T-helper 17 cell (primary cell): ENCODE measurements around the gene REG4. TPM values are rescaled to one million over a fixed set of nuclear protein-coding genes. Genes with fewer than 3 reads are reported as not detected.
A peak's percentile ranks its signal among the peaks of the same experiment; 100 is the strongest.
"Not testable (repeated sequence)": the region's sequence is repeated elsewhere in the genome, so short reads cannot be mapped to it uniquely, and the experiment has no call there.

ENCODE experiments used
- ATAC-seq: fragments of 150-1000 bp; cut with Tn5 transposase; 2 replicates; pipeline ENCODE4 v1.10.0; 2021; ENCODE audit warnings: mild to moderate bottlenecking, moderate library complexity
- DNase-seq, 3 donors: peaks; one replicate each; pipeline versions ENCODE4 v3.0.0 to v3.0.0-alpha.2; 2020 to 2021
- H3K9me3 ChIP-seq: one replicate; pipeline ENCODE4 v1.7.0; 2013; ENCODE audit warnings: low read length, mild to moderate bottlenecking; ENCODE audit not compliant: control insufficient read depth, poor library complexity, severe bottlenecking
- H3K27ac Mint-ChIP-seq: one replicate; pipeline ENCODE4 v1.8.0; 2022; ENCODE audit warnings: mild to moderate bottlenecking, moderate library complexity, mixed read lengths
- H3K27me3 Mint-ChIP-seq: one replicate; pipeline ENCODE4 v1.8.0; 2022; ENCODE audit warnings: mixed read lengths
- H3K36me3 Mint-ChIP-seq: one replicate; pipeline ENCODE4 v1.8.0; 2022; ENCODE audit warnings: low read depth, mixed read lengths
- H3K4me1 Mint-ChIP-seq: one replicate; pipeline ENCODE4 v1.8.0; 2022; ENCODE audit warnings: mild to moderate bottlenecking, mixed read lengths
- H3K4me3 Mint-ChIP-seq: one replicate; pipeline ENCODE4 v1.8.0; 2022; ENCODE audit warnings: mild to moderate bottlenecking, moderate library complexity, mixed read lengths
- total RNA-seq, 4 donors: library from RNA in 2 of 4; stranded (reverse) in 2 of 4; gene quantifications; one replicate each; pipeline ENCODE4 v1.2.3 and lab custom pipeline; 2022 to 2026

The REG4 gene
- total RNA-seq: under 1 TPM in 1 of 2 donors, not detected in 1; 0.42 TPM
- 0 reads per million in 2 donors for total RNA-seq (lab: John Stamatoyannopoulos, UW)

DNA sequence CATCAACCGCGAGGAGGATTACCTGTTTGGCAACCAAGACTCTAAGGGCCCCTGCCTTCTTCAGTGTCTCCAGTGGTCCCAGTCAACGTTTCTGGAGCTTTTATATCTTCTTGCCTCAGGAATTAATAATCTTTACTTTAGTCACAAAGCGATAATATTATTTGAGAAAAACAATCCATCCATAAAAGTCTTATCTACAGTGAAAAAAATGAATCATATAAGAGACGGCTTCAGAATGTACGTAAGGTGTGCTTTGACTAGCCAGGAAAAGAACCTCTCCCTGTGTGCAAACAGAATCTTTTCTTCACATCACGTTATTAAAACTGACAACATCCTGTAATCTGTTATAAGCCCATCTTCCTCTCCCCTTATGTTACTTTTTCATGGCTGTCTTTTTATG is at the start of gene REG4:
TSS of gene REG4 (minus strand) at position 74 of the 400 bp plus-strand sequence. CDS start 2,691 bp downstream, outside the sequence.
- H3K27me3 Mint-ChIP-seq: peaks cover 58% of the 10 kb centered on the region
- H3K4me3 Mint-ChIP-seq: no peak within 1 kb of the TSS

DNA sequence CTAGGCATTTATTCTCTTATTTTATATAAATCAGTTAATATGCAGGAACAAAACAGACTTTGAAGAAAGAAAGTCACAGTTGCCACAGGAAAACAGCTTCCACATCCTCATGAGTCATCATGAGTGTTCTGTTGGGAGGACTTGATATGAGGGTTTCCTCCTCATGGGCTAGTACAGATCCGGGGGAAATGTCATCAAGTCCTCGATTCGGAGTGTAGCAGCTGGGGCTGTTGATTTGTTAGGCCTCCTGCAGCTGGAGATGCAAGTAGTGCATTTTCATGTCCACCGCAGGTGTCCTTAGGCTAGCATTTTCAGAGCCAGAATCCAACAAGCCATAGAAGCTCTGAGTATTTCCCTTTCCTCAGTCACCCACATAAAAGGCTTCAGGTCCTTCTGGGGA is 48.4 kb upstream of the REG4 start:
- no peak for DNase-seq
- Mint-ChIP-seq H3K27me3 (peaks cover 21% of the 10 kb centered on the region), H3K4me3 (no peak overlapping the region), H3K4me1 (peaks cover 2% of the 10 kb centered on the region), H3K36me3 (no peaks in the 10 kb centered on the region), H3K27ac (no peak overlapping the region)
- no peaks in the 10 kb centered on the region for H3K9me3 ChIP-seq
- ATAC-seq: no peak

More for the DNA sequence above, at the start of gene REG4:
- H3K27ac Mint-ChIP-seq: peak within 1 kb of the TSS; percentile 24
- no peaks in the 10 kb centered on the region for H3K9me3 ChIP-seq
- peaks cover 7% of the 10 kb centered on the region for H3K4me1 Mint-ChIP-seq
- no peak for DNase-seq
- ATAC-seq: no peak
- H3K36me3 Mint-ChIP-seq: no peaks in the 10 kb centered on the region

DNA sequence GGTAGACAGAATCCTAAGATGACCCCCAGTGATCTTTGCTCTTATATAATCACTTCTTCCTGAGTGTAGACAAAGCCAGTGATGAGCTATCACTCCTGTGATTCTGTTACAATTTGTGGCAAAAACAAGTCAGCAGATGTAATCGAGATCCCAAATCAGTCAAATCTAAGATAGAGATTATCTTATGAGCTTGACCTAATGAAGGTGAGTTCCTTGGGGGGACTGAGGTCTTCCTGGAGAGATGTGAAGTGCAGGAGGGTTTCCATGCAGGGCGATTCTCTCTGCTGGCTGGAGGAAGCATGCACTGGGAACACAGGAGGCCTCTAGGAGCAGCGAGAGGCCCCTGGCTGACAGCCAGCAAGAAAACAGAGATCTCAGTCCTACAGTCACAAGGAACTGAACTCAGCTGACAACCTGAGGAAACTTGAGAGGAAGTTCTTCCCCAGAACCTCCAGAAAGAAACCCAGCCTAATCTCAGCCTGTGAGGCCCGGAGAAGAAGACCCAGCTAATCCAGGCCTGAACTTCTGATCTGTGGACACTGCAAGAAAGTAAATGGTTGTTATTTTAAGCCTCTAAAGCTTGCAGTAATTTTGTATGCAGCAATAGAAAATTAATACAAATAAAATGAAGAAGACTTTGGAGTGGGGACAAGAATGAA is 47.4 kb upstream of the REG4 start:
- not testable (repeated sequence) for H3K9me3 ChIP-seq, ATAC-seq, H3K36me3 Mint-ChIP-seq, DNase-seq, H3K4me3 Mint-ChIP-seq, H3K4me1 Mint-ChIP-seq
- Mint-ChIP-seq H3K27me3 (peaks cover 18% of the 10 kb centered on the region), H3K27ac (peak overlapping the region; percentile 69)

DNA sequence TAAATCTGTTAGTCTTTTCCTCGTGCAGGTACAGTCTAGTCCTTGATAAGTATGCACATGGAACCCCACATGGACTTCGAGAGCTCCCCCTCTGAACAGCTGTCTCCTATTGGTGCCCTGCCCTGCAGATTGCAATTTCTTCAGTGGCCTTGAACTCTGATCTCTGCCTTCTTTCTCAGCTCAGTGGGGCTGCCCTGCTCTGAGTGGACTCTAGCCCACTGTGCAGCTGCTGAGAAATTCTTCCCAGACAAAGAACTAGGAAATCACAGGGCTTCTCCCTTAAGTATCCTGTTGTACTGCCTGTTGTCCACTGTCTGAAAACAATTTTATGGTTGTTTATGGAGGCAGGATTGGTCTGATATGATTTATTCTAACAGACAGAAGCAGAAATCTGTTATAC is 46.9 kb upstream of the REG4 start:
- H3K4me3 Mint-ChIP-seq: no peak overlapping the region
- DNase-seq (no peak), ATAC-seq (no peak)
- peaks cover 2% of the 10 kb centered on the region for H3K4me1 Mint-ChIP-seq
- no peaks in the 10 kb centered on the region for H3K36me3 Mint-ChIP-seq
- H3K9me3 ChIP-seq: no peaks in the 10 kb centered on the region
- H3K27ac Mint-ChIP-seq: no peak overlapping the region
- H3K27me3 Mint-ChIP-seq: peaks cover 18% of the 10 kb centered on the region

DNA sequence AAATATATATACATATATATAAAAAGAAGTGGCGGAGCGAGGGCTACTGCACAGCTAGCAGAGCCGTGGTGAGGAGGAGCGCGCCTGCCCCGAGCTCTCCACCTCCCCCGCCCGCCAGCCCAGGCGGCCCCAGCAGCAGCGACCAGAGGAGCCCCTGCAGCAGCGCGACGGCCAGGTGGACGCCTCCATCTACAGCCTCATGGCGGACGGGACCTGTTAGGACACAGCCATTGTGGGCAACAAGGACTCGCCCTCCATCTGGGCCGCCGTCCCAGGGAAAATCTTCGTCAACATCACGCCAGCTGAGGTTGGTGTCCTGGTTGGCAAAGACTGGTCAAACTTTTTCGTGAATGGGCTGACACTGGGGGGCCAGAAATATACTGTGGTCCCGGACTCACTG is 41.9 kb upstream of the REG4 start:
- Mint-ChIP-seq H3K27ac (no peak overlapping the region), H3K4me1 (no peaks in the 10 kb centered on the region), H3K27me3 (peaks cover 6% of the 10 kb centered on the region), H3K36me3 (no peaks in the 10 kb centered on the region), H3K4me3 (no peak overlapping the region)
- DNase-seq (no peak), ATAC-seq (no peak)
- H3K9me3 ChIP-seq: no peaks in the 10 kb centered on the region

DNA sequence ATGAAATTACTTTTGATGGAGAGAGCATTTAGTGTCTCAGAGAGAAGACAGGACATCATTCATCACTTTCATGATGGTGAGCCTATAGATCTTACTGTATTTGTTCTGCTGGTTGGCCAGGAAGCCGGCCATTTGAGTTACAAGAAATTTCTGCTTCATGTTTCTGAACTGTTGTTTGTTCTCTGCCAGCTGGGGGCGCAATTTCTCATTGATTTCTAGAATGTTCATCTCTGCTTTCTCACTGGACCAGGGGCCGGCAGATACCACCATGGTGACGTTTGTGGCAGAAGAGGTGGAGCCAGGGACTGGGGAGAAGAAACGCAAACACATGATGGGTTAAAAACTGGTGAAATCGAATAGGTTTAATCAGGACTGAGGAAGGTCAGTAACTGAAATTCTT is 32.9 kb upstream of the REG4 start:
- not testable (repeated sequence) for DNase-seq, H3K4me3 Mint-ChIP-seq, H3K9me3 ChIP-seq, H3K4me1 Mint-ChIP-seq, H3K36me3 Mint-ChIP-seq, ATAC-seq, H3K27ac Mint-ChIP-seq
- H3K27me3 Mint-ChIP-seq: peaks cover 32% of the 10 kb centered on the region

DNA sequence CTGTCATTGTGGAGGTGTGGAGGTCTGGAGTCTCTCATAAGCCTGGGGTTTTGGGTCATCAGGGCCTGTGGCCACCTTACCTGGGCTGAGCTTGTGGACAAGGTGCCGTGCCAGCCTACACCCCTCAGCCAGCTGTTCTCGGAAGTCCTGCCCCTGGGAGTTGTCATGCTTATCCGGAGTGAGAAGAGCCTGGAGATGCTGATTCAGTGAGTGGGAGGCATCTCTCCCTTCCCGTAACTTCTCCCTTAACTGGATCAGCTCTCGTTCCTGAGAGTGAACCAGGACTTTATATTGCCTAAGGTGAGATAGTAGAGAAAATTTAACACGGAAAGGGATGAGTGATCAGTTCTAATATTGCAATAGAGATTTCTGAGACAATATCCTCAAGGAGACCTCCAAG is 30.0 kb upstream of the REG4 start:
- no peak overlapping the region for H3K4me3 Mint-ChIP-seq
- DNase-seq: no peak

DNA sequence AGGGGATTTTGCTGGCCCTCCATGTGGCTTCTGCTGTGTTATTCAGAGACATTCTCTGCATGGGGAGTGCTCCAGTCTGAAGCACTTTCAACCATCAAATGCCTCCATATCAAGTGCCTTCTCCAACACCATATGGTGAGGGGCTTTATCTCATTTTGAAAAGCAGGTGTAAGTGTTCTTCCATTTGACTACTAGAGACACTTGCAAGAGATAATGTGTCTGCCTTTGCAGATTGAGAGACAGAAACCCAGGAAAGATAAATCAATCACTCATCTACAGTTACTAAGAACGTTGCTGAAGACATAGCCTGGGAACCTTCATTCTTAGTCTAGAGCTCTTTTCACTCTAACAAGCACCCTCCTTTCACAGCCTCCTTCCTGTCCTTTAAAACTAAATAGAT is 29.5 kb upstream of the REG4 start:
- Mint-ChIP-seq H3K4me3 (no peak overlapping the region), H3K36me3 (no peaks in the 10 kb centered on the region), H3K27me3 (peaks cover 50% of the 10 kb centered on the region), H3K27ac (no peak overlapping the region), H3K4me1 (no peaks in the 10 kb centered on the region)
- ATAC-seq (no peak), DNase-seq (no peak)
- H3K9me3 ChIP-seq: no peaks in the 10 kb centered on the region

More for the DNA sequence above, 30.0 kb upstream of the REG4 start:
- no peaks in the 10 kb centered on the region for H3K9me3 ChIP-seq
- H3K36me3 Mint-ChIP-seq: no peaks in the 10 kb centered on the region
- no peak for ATAC-seq
- peaks cover 45% of the 10 kb centered on the region for H3K27me3 Mint-ChIP-seq
- H3K4me1 Mint-ChIP-seq: no peaks in the 10 kb centered on the region
- no peak overlapping the region for H3K27ac Mint-ChIP-seq

DNA sequence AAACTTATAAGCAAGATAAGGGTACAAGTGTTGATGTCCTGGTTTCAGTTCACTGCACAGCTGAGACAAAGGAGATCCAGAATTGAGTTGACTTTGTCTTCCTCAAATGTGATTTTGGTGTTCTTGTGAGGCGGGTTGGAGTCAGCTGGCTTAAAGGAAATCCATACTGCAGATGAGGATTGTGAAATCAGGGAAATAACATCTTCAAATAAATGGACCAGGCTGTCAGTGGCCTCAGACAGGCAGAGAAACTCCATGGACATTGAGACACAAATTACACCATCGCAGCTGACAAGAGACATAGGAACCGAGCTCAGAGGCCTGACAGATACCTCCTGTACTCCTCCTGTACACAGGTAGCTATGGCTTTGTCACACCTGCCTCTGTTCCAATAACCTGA is 27.0 kb upstream of the REG4 start:
- H3K9me3 ChIP-seq: no peaks in the 10 kb centered on the region
- Mint-ChIP-seq H3K4me3 (no peak overlapping the region), H3K27me3 (peaks cover 62% of the 10 kb centered on the region), H3K4me1 (no peaks in the 10 kb centered on the region), H3K36me3 (no peaks in the 10 kb centered on the region), H3K27ac (no peak overlapping the region)
- DNase-seq (no peak), ATAC-seq (no peak)

DNA sequence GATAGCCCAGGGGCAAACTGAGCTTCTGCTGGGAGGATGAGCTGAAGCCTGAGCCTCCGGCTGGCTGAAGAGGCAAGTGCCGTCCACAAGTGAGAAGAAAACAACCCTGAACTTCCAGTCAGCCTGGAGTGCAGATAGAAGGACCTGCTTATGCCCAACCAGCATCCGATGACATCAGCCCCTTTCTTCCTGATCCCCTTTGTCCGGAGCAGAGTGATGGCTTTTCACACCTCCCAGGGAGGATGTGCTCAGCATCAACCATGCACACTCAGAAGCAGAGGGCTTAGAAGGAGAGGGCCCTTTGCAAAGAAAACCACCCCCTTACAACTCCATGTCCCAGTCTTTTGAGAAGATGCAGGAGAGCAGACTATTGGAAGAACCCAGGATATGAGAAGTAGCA is 23.7 kb upstream of the REG4 start:
- no peak for DNase-seq
- ATAC-seq: no peak
- no peaks in the 10 kb centered on the region for H3K9me3 ChIP-seq
- Mint-ChIP-seq H3K36me3 (no peaks in the 10 kb centered on the region), H3K27ac (no peak overlapping the region), H3K4me1 (no peaks in the 10 kb centered on the region), H3K4me3 (peak overlapping the region; percentile 12), H3K27me3 (peaks cover 50% of the 10 kb centered on the region)

DNA sequence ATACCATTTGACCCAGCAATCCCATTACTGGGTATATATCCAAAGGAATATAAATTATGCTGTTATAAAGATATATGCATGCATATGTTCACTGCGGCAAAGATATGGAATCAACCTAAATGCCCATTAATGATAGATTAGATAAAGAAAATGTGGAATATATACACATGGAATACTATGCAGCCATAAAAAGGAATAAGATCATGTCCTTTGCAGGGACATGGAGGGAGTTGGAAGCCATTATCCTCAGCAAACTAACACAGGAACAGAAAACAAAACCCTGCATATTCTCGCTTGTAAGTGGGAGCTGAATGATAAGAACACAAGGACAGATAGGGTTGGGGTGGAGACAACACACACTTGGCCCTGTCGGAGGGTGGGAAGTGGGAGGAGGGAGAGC is 19.8 kb upstream of the REG4 start:
- Mint-ChIP-seq H3K27me3 (peaks cover 44% of the 10 kb centered on the region), H3K4me3 (no peak overlapping the region), H3K4me1 (no peaks in the 10 kb centered on the region), H3K36me3 (no peaks in the 10 kb centered on the region), H3K27ac (no peak overlapping the region)
- no peak for ATAC-seq
- no peaks in the 10 kb centered on the region for H3K9me3 ChIP-seq
- no peak for DNase-seq

DNA sequence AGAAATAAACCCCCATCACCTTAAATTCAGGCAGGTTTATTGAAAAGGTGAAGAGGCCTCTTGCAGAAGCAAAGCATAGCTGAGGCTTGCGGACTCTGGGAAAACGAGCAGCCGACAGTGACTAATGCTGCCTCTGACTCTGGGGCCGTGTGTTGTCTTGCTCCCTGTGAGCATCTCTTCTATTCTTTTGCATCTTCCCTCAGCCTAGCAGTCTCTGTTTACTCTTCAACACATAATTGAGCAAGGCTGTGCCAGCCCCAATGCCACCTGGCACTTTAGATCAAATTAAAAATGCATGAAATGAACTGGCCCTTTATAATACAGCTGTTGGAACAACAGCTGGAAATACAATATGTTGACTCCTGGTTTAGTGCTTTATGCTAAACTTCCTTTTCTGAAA is 18.4 kb upstream of the REG4 start:
- Mint-ChIP-seq H3K27me3 (peaks cover 32% of the 10 kb centered on the region), H3K36me3 (no peaks in the 10 kb centered on the region), H3K27ac (no peak overlapping the region), H3K4me1 (no peaks in the 10 kb centered on the region), H3K4me3 (no peak overlapping the region)
- no peaks in the 10 kb centered on the region for H3K9me3 ChIP-seq
- no peak for ATAC-seq
- no peak for DNase-seq

DNA sequence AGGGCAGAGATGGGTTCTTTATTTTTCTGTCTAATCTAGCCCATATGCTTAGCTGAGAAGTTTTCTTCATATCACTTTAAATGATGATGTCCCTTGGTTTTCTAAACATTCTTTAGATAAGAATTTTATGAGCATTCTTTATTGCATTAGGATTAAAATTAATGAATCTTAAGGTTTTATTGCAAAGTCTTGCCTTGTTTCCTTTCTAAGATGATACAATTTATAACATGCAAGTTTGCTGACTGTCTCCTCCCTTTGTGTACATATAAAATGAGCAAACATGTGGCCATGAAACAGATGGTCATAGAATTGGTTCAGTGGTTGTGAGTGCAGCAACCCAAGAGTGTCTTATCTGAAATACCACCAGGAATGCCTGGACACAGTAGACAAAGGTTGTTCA is 17.7 kb upstream of the REG4 start:
- H3K9me3 ChIP-seq, DNase-seq, H3K4me3 Mint-ChIP-seq, H3K36me3 Mint-ChIP-seq, H3K27ac Mint-ChIP-seq, ATAC-seq, H3K4me1 Mint-ChIP-seq: not testable (repeated sequence)
- peaks cover 32% of the 10 kb centered on the region for H3K27me3 Mint-ChIP-seq

DNA sequence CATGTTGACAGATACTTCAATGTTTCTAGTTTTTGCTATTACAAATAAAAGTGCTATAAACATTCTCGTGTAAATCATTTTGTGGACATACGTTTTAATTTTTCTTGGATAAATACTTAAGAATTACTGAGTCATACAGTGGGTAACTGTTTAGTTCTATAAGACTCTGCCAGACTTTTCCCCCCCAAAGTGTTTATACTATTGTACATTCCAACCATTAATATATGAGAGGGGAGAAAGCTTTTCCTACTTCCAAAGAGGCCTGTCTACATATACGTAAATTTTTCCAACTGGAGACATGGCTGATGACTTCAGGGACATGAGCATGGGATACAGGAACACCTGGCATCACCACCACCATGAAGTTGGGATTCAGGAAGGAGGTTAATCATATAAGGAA is 17.0 kb upstream of the REG4 start:
- Mint-ChIP-seq H3K36me3 (peaks cover 2% of the 10 kb centered on the region), H3K27me3 (peaks cover 38% of the 10 kb centered on the region), H3K27ac (no peak overlapping the region), H3K4me3 (no peak overlapping the region), H3K4me1 (no peaks in the 10 kb centered on the region)
- DNase-seq (no peak), ATAC-seq (no peak)
- H3K9me3 ChIP-seq: no peaks in the 10 kb centered on the region
